Heart left ventricle (tissue), 13 donors: ENCODE data around the gene CMTR2.

Experiments used
- CTCF ChIP-seq, 12 donors: fragments of 200-600 bp; sonication (generic) in 4 of 12; IDR thresholded peaks; one replicate each; pipeline versions ENCODE4 v1.5.0 to v1.8.0; 2018 to 2022; ENCODE audit warnings: antibody characterized with exemption in 12 of 12, mild to moderate bottlenecking in 5 of 12
- POLR2A ChIP-seq, 2 donors: fragments of 450-650 bp; IDR thresholded peaks; one replicate each; pipeline ENCODE4 v1.6.1; 2017; ENCODE audit warnings: antibody characterized with exemption in 2 of 2, mild to moderate bottlenecking in 2 of 2, moderate library complexity in 2 of 2
- donor health status: ischemic (EF 13 %, LVEDD 7.1; RV severe dilation, severe dysfunction).
- donor health status: DM: no; HTN: yes; CAD: no.
- donor health status: DM: no; HTN: no; CAD: no.
- donor health status: ischemic (EF 25% LVEDD 6.9; RV normal size, moderate dysfunction).
- donor health status: ischemic (EF 25% LVEDD 5.7; RV mildly dilated, moderate dysfunction).
- donor health status: ischemic (EF 35%, LVEDD 5.7; RV mildly dilated, moderate dysfunction).
- donor health status: nonischemic (EF 11% LVEDD 7.7; RV severe dilation, severe dysfunction).
- donor health status: DM: yes; HTN: yes; CAD: no.
- donor health status: PGD.
- donor health status: ischemic (EF 29% LVEDD 5.4; RV normal size, mild dysfunction).
- donor health status: nonischemic (EF 23%, LVEDD 6.1; RV moderate dilation, normal function).

GRCh38 chr16:71276589-71277334 lies 12.4 kb downstream of the CMTR2 start:
- TF ChIP-seq POLR2A (IDR thresholded peaks at IDR 0.05), result no peak
- no peak for TF ChIP-seq CTCF (IDR thresholded peaks at IDR 0.05)
